ENCODE measurements around the gene DLX4.

- TF ChIP-seq EZH2 (IDR thresholded peaks at IDR 0.05), result no peak
- TF ChIP-seq POLR2AphosphoS5 (IDR thresholded peaks at IDR 0.05; ENCODE audit: borderline replicate concordance, low read depth, low read length), result no peak
- no peak for TF ChIP-seq FOXP2 (optimal IDR thresholded peaks at IDR 0.05; ENCODE audit: control extremely low read depth, extremely low read length, insufficient read depth)
Observed at GRCh38 chr17:50021681-50022370, 52.8 kb downstream of the DLX4 start.
